KG1 (cell line): ENCODE results near the gene CCNK.

Experiments
- DNase-seq: peaks from one replicate; lab custom pipeline; 2025; lab: John Stamatoyannopoulos, UW

The CCNK gene

GRCh38 chr14:99519931-99520421 is 38.8 kb downstream of the CCNK start:
- no peak for DNase-seq

- no peak for DNase-seq
Measured at GRCh38 chr14:99520571-99521081, 39.4 kb downstream of the CCNK start.

- no peak for DNase-seq
Measured at GRCh38 chr14:99521176-99522024, 40.2 kb downstream of the CCNK start.

- DNase-seq = no peak
Measured at GRCh38 chr14:99522025-99522401, 40.8 kb downstream of the CCNK start.

- DNase-seq = no peak
Measured at GRCh38 chr14:99522457-99522891, 41.3 kb downstream of the CCNK start.

- DNase-seq = no peak
Measured at GRCh38 chr14:99522934-99523703, 41.9 kb downstream of the CCNK start.

GRCh38 chr14:99523704-99524055 is 42.5 kb downstream of the CCNK start:
- no peak for DNase-seq

GRCh38 chr14:99524091-99524661 is 43.0 kb downstream of the CCNK start:
- no peak for DNase-seq

GRCh38 chr14:99524804-99525698 is 43.8 kb downstream of the CCNK start:
- no peak for DNase-seq

- DNase-seq = no peak
Measured at GRCh38 chr14:99525699-99526080, 44.5 kb downstream of the CCNK start.

- no peak for DNase-seq
Measured at GRCh38 chr14:99527026-99527425, 45.8 kb downstream of the CCNK start.

- DNase-seq = no peak
Measured at GRCh38 chr14:99527427-99528076, 46.3 kb downstream of the CCNK start.

- DNase-seq = no peak
Measured at GRCh38 chr14:99529899-99530298, 48.7 kb downstream of the CCNK start.

GRCh38 chr14:99530407-99531155 is 49.4 kb downstream of the CCNK start:
- no peak for DNase-seq

GRCh38 chr14:99531251-99532096 is 50.3 kb downstream of the CCNK start:
- DNase-seq = no peak

- no peak for DNase-seq
Measured at GRCh38 chr14:99532310-99532709, 51.1 kb downstream of the CCNK start.

GRCh38 chr14:99534333-99534732 is 53.1 kb downstream of the CCNK start:
- no peak for DNase-seq

GRCh38 chr14:99534863-99535262 is 53.7 kb downstream of the CCNK start:
- DNase-seq = no peak

GRCh38 chr14:99535448-99535847 is 54.2 kb downstream of the CCNK start:
- DNase-seq = no peak
